ENCODE measurements around the gene ST8SIA5.
"Not testable (repeated sequence)": the region's sequence is repeated elsewhere in the genome, so short reads cannot be mapped to it uniquely, and the experiment has no call there.

Gene ST8SIA5, protein sequence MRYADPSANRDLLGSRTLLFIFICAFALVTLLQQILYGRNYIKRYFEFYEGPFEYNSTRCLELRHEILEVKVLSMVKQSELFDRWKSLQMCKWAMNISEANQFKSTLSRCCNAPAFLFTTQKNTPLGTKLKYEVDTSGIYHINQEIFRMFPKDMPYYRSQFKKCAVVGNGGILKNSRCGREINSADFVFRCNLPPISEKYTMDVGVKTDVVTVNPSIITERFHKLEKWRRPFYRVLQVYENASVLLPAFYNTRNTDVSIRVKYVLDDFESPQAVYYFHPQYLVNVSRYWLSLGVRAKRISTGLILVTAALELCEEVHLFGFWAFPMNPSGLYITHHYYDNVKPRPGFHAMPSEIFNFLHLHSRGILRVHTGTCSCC

DNA sequence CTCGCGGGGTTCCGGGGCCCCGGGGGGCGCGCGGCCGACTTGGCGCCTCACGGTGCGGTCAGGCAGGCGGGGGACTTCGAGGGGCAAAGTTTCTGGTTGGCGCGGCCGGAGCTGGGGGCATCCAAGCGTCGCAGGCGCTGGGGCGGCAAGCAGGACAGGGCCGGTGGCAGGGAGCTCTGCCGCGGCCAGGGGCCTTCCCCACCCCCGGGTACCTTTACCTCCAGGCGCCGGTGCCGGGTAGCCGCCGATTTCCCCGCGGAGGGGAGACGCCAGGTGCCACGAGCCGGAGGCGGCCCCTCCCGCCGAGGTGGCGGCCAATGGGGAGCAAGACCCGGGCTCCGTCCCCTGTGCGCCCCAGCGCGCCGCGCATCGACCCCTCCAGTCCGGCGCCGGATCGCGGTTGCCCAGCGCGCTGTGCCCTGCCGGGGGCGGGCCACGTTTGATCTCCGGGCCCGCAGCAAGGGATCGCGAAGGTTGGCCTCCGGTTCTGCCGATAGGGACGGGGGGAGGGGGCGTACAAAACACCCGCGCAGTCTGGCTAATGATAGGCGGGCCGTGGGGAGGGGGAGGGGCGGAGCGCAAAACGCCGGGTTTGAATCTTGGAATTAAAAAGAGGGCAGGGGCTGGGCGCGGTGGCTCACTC lies at the start of gene ST8SIA5:
Gene ST8SIA5 (minus strand): TSS at position 495 of the 643 bp plus-strand sequence. CDS start 545 bp downstream, outside the sequence.
- no peak for DNase-seq (ENCODE audit: low read depth in 2 of 2)

- DNase-seq (ENCODE audit: low read depth in 2 of 2): not testable (repeated sequence)
Measured at GRCh38 chr18:46795945-46796344, 39.1 kb upstream of the ST8SIA5 start.

DNA sequence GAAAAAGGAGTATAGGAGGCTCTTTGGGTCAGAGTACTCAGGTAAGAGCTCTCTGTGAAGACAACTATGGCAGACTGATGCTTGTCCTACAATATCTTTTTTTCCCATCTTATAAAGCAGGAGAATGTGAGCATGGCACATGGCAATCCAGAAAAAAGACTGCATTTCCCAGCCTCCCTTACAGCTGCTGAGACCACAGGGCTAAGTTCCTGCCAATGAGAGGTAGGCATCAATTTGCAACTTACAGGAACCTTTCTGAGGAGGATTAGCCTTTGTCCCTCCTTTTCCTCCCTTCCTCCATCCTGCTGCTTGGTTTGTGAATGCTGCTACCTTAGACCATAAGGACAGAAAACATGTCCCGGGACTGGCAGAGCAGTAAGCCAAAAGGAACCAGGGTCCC lies 37.8 kb upstream of the ST8SIA5 start:
- DNase-seq (ENCODE audit: low read depth in 2 of 2): no peak

GRCh38 chr18:46793565-46793964 lies 36.7 kb upstream of the ST8SIA5 start:
- DNase-seq (ENCODE audit: low read depth in 2 of 2): no peak

DNA sequence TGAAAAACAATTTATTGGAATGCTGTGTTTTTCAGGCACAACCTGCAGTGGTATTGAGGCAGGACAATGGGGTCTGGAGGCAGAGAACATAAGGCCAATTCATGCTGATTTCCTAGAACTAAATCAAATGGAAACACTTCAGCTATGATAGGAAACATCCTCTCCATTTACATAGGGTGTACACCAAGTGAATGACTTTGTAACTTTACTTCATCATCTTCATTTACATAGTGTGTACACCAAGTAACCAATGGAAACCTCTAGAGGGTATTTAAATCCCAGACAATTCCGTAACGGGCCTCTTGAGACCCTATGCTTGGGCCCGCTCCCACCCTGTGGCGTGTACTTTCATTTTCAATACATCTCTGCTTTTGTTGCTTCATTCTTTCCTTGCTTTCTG lies 32.2 kb upstream of the ST8SIA5 start:
- no peak for DNase-seq (ENCODE audit: low read depth in 2 of 2)

- DNase-seq (ENCODE audit: low read depth in 2 of 2): no peak
Measured at GRCh38 chr18:46787674-46788073, 30.8 kb upstream of the ST8SIA5 start.

DNA sequence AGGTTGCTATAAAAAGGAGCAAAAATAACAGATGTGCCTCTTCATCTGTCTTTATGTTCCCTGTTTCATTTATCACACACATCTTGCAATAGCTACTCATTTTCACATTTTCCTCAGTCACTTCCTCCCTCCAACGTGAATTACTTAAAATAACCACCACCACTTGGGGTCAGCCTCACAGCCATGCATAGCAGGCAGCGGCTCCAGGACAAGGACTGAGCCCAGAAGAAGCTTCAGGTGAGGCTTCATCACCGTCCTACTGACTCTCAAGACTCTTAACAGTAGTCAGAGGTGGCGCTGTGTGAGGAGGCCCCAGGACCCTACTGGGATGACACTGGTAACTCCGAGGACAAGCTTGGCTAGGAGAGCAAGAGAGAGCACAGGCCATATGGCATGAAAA lies 15.5 kb upstream of the ST8SIA5 start:
- no peak for DNase-seq (ENCODE audit: low read depth in 2 of 2)

DNA sequence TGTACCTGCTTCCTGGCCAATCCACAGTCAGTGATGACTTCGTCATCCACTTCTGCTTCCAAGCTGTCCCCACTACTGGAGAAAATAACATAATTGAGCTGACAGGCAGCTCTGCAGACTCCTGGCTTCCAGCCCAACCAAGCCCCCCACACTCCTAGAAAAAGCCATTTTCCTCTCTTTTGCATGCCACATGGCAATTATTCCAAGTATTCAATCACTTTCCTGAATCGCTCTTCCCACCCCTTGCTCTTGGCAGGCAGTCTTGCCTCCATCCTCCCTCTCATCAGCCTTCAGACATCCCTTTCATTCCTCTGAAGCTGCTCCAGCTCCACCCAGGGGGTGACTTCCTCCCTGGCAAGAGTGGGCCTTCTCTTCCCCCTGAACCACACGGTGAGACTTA lies 14.3 kb upstream of the ST8SIA5 start:
- no peak for DNase-seq (ENCODE audit: low read depth in 2 of 2)

- no peak for DNase-seq (ENCODE audit: low read depth in 2 of 2)
Measured at GRCh38 chr18:46770708-46771107, 13.9 kb upstream of the ST8SIA5 start.

- no peak for DNase-seq (ENCODE audit: low read depth in 2 of 2)
Measured at GRCh38 chr18:46768166-46768921, 11.5 kb upstream of the ST8SIA5 start.

DNA sequence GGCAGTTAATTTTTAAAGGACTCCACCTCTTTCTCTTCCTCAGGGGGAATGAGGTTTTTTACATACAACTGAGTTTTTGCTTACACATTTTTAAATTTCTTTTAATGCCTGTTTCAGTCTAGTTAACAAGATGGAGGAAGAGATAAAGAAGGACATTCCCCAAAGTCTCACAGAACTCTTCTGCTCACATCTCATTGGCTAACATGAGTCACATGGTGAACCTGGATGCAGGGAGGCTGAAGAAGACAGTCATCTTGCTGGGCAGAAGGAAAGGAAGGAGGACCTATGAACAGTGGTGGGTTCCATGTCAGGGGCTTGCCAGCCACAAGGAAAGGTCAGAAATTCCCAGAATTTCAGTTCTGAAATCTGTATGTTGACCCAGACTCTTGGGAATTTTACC lies 10.4 kb upstream of the ST8SIA5 start:
- DNase-seq (ENCODE audit: low read depth in 2 of 2): no peak

GRCh38 chr18:46764586-46764985 lies 7.7 kb upstream of the ST8SIA5 start:
- no peak for DNase-seq (ENCODE audit: low read depth in 2 of 2)

GRCh38 chr18:46761059-46761769 lies 4.4 kb upstream of the ST8SIA5 start:
- no peak for DNase-seq (ENCODE audit: low read depth in 2 of 2)

- DNase-seq (ENCODE audit: low read depth in 2 of 2): no peak
Measured at GRCh38 chr18:46759890-46760289, 3.0 kb upstream of the ST8SIA5 start.

- no peak for DNase-seq (ENCODE audit: low read depth in 2 of 2)
Measured at GRCh38 chr18:46756025-46756558, 761 bp downstream of the ST8SIA5 start.

- no peak for DNase-seq (ENCODE audit: low read depth in 2 of 2)
Measured at GRCh38 chr18:46755315-46756024, 1.4 kb downstream of the ST8SIA5 start.

GRCh38 chr18:46754661-46755292 lies 2.1 kb downstream of the ST8SIA5 start:
- no peak for DNase-seq (ENCODE audit: low read depth in 2 of 2)

- DNase-seq (ENCODE audit: low read depth in 2 of 2): no peak
Measured at GRCh38 chr18:46754188-46754587, 2.7 kb downstream of the ST8SIA5 start.

GRCh38 chr18:46751882-46752281 lies 5.0 kb downstream of the ST8SIA5 start:
- DNase-seq (ENCODE audit: low read depth in 2 of 2): no peak

- no peak for DNase-seq (ENCODE audit: low read depth in 2 of 2)
Measured at GRCh38 chr18:46750626-46751025, 6.2 kb downstream of the ST8SIA5 start.

DNA sequence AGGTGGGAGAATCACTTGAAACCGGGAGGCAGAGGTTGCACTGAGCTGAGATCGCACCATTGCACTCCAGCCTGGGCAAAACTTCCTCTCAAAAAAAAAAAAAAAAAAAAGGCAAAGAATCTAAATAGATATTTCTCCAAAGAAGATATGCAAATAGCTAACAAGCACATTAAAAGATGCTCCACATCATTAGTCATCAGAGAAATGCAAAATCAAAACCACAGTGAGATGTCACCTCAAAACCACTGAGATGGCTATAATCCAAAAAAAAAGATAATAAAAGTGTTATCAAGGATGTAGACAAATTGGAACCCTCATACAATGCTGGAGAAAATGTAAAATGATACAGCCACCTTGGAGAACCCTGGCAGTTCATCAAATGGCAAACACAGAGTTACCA lies 8.4 kb downstream of the ST8SIA5 start:
- no peak for DNase-seq (ENCODE audit: low read depth in 2 of 2)

All from stimulated activated CD8-positive, alpha-beta memory T cell treated with anti-CD3 and anti-CD28 coated beads, Interleukin-15, amount 100 ng/mL, for 48 hours (primary cell).